Right lobe of liver (tissue), 6 donors: ENCODE measurements around the gene PICALM. TPM values are rescaled to one million over a fixed set of nuclear protein-coding genes. Genes with fewer than 3 reads are reported as not detected.
A peak's percentile ranks its signal among the peaks of the same experiment; 100 is the strongest.

Experiments used
- ATAC-seq, 4 donors: fragments of 200-7000 bp; cut with Tn5 transposase; one replicate each; pipeline ENCODE4 v1.9.1; 2020; ENCODE audit warnings: mild to moderate bottlenecking in 4 of 4, moderate library complexity in 4 of 4
- DNase-seq, 3 donors: peaks; one replicate each; pipeline ENCODE4 v3.0.0-alpha.2; 2020
- H3K27ac ChIP-seq, 3 donors: fragments of 200-600 bp; one replicate each; pipeline ENCODE4 v1.8.0; 2022
- H3K27me3 ChIP-seq, 2 donors: fragments of 200-600 bp; one replicate each; pipeline ENCODE4 v1.8.0; 2022
- H3K36me3 ChIP-seq, 4 donors: fragments of 200-600 bp; sonication (generic) in 1 of 4; one replicate each; pipeline versions ENCODE4 v1.5.1 to v1.8.0; 2017 to 2022; ENCODE audit warnings: control low read depth in 1 of 4
- H3K4me1 ChIP-seq, 4 donors: fragments of 200-600 bp; sonication (generic) in 1 of 4; one replicate each; pipeline versions ENCODE4 v1.5.1 to v1.8.0; 2017 to 2022; ENCODE audit warnings: control low read depth in 1 of 4
- H3K4me3 ChIP-seq, 3 donors: fragments of 200-600 bp; one replicate each; pipeline ENCODE4 v1.8.0; 2022
- H3K9me3 ChIP-seq, 4 donors: fragments of 200-600 bp; sonication (generic) in 1 of 4; one replicate each; pipeline versions ENCODE4 v1.5.1 to v1.8.0; 2017 to 2022; ENCODE audit warnings: control low read depth in 1 of 4
- POLR2A ChIP-seq: fragments of 450-650 bp; IDR thresholded peaks from one replicate; pipeline ENCODE4 v1.6.1; 2017; ENCODE audit warnings: antibody characterized with exemption, mild to moderate bottlenecking
- WGBS: methylation state at CpG from one replicate; pipeline ENCODE4 v1.1.6; 2018; ENCODE audit warnings: low coverage, low lambda C conversion rate; ENCODE audit not compliant: insufficient coverage; ENCODE audit errors: missing lambda C conversion rate; 5-methylcytosine and 5-hydroxymethylcytosine counted together
- intact Hi-C, 2 donors: fragments of 100-400 bp; cut with DNase I; formaldehyde crosslinking; loops; one replicate each; pipeline versions ENCODE4 v1.11.2 to v1.14.1; 2022
- long read RNA-seq: library from polyadenylated mRNA; unstranded; transcript quantifications from one replicate; pipeline ENCODE4 v2.0.0, GENCODE V29; 2019
- total RNA-seq, 6 experiments: library from RNA; depleted of rRNA in 2 of 6; stranded (reverse); fragments of >200 nt in 2 of 6; fragmentation: NEBNext Ultra II Directional in 3 of 6; extraction: Animal tissue kit (Norgen Biotek cat#: 25700) in 3 of 6; gene quantifications; one replicate each; pipeline versions ENCODE4 v1.1.0 to v1.2.4, GENCODE V29; 2016 to 2023
- TF ChIP-seq, protein P1 (sequence below), 4 donors: fragments of 200-600 bp in 3 of 4; fragments of 450-650 bp in 1 of 4; IDR thresholded peaks; one replicate each; pipeline versions ENCODE4 v1.5.1 to v1.8.0; 2016 to 2022; ENCODE audit warnings: antibody characterized with exemption in 4 of 4, mild to moderate bottlenecking in 2 of 4
- donor health status: DM: no; HTN: yes; CAD: no.
- donor health status: DM: no; HTN: no; CAD: no.
- donor health status: DM: no; HTN: no; CAD: no.
- donor health status: DM: no; HTN: yes; CAD: no.
- donor health status: DM: no; HTN: yes; CAD: no.

PICALM gene, protein sequence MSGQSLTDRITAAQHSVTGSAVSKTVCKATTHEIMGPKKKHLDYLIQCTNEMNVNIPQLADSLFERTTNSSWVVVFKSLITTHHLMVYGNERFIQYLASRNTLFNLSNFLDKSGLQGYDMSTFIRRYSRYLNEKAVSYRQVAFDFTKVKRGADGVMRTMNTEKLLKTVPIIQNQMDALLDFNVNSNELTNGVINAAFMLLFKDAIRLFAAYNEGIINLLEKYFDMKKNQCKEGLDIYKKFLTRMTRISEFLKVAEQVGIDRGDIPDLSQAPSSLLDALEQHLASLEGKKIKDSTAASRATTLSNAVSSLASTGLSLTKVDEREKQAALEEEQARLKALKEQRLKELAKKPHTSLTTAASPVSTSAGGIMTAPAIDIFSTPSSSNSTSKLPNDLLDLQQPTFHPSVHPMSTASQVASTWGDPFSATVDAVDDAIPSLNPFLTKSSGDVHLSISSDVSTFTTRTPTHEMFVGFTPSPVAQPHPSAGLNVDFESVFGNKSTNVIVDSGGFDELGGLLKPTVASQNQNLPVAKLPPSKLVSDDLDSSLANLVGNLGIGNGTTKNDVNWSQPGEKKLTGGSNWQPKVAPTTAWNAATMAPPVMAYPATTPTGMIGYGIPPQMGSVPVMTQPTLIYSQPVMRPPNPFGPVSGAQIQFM
- total RNA-seq = 100 to 1,000 TPM in 3 of 6 experiments, 10 to 100 TPM in 3; 84.1 to 137 (median 97.6) TPM
- long read RNA-seq, partial matches to known transcripts = 0 of 1 reads
- long read RNA-seq, other reads (novel, unspliced or antisense) = 1 of 1 reads

DNA sequence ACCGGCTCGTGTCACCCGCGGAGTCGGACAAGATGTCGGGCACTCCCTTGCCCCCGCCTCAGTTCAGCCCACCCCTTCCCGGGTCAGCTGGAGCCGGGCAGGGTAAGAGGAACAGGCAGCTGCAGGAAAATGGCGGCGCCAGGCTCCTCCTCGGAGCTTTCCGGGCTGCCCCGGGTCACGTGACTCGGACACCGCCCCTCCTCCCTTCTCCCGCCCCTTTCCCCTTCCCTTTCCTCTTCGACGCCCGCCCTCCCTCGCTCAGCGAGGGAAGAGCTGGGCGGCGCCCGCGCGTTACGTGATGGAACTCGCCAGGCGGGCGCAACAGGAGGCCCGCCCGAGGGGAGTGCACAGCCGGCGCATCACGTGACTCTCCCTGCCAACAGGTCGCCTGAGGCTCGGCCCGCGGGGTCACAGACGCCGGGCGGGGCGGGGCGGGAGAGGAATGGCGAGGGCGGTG, at the start of gene PICALM:
TSS of gene PICALM (minus strand) at position 134 of the 457 bp plus-strand sequence. CDS start 304 bp downstream, outside the sequence.
- H3K27me3 ChIP-seq = no peaks in the 10 kb centered on the region
- H3K27ac ChIP-seq = peak within 1 kb of the TSS; percentile 93 to 98 (median 94)
- peaks cover 0 to 29% (median 10%) of the 10 kb centered on the region in 4 donors for H3K4me1 ChIP-seq
- intact Hi-C loops = no loop called here
- peak within 1 kb of the TSS; percentile 62 to 89 (median 88) for H3K4me3 ChIP-seq
- DNase-seq = peak; percentile 99
- H3K36me3 ChIP-seq = no peaks in the 10 kb centered on the region
- no peaks in the 10 kb centered on the region for H3K9me3 ChIP-seq
- TF ChIP-seq POLR2A = peak; percentile 76
- TF ChIP-seq, protein P1, sequence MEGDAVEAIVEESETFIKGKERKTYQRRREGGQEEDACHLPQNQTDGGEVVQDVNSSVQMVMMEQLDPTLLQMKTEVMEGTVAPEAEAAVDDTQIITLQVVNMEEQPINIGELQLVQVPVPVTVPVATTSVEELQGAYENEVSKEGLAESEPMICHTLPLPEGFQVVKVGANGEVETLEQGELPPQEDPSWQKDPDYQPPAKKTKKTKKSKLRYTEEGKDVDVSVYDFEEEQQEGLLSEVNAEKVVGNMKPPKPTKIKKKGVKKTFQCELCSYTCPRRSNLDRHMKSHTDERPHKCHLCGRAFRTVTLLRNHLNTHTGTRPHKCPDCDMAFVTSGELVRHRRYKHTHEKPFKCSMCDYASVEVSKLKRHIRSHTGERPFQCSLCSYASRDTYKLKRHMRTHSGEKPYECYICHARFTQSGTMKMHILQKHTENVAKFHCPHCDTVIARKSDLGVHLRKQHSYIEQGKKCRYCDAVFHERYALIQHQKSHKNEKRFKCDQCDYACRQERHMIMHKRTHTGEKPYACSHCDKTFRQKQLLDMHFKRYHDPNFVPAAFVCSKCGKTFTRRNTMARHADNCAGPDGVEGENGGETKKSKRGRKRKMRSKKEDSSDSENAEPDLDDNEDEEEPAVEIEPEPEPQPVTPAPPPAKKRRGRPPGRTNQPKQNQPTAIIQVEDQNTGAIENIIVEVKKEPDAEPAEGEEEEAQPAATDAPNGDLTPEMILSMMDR (IDR thresholded peaks at IDR 0.05) = peak in 1 of 4 donors; percentile 20
- peak; percentile 91 to 97 (median 96) for ATAC-seq
- WGBS = 0% methylated on average over 16 of the region's 48 CpGs

DNA sequence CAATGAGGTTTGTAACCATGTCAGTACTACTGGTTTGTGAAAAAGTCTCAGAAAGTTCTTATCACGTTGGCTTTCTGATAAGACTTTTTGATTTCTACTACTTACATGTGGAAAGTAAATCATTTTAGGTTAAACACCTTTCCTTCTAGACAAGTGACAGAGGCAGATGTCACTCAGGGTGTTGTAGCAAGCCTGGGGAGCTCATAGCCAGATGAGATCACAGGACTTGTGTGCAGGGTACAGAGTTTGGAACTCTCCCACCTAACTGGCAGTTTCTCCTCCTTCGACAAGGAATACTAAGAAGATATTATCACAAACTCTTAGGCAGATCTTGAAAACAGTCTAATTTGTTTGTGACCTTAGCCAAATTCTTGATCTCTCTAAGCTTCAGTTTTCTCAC, 49.4 kb upstream of the PICALM start:
- Histone ChIP-seq H3K9me3 (no peaks in the 10 kb centered on the region), H3K27me3 (no peaks in the 10 kb centered on the region), H3K4me1 (peaks cover 0 to 9% (median 0%) of the 10 kb centered on the region in 4 donors), H3K4me3 (no peak overlapping the region), H3K36me3 (no peaks in the 10 kb centered on the region), H3K27ac (no peak overlapping the region)
- DNase-seq (no peak), ATAC-seq (no peak)
- intact Hi-C loops = no loop called here
- TF ChIP-seq, protein P1 (IDR thresholded peaks at IDR 0.05) = no peak
- 83% methylated on average over 1 of the region's 2 CpGs for WGBS

DNA sequence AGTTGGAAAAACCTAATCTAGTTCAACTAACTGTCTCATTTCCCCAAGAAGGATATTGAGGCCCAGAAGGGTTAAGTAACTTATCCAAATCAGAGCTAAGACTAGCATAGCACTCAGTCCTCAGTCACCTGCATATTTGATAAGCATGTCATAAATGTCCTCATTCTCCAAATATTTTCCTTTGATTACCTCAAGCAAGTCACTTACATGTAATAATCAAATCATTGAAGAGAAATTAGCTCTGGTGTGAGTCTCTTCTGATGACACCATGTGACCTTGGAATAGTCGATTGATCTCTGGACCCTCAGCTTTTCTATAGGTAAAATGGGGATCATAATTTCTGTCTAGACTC, 48.8 kb upstream of the PICALM start:
- H3K9me3 ChIP-seq = no peaks in the 10 kb centered on the region
- no peaks in the 10 kb centered on the region for H3K27me3 ChIP-seq
- H3K4me3 ChIP-seq = no peak overlapping the region
- intact Hi-C loops = no loop called here
- no peaks in the 10 kb centered on the region for H3K36me3 ChIP-seq
- DNase-seq (no peak), ATAC-seq (no peak)
- H3K27ac ChIP-seq = no peak overlapping the region
- peaks cover 0 to 9% (median 0%) of the 10 kb centered on the region in 4 donors for H3K4me1 ChIP-seq
- 88% methylated on average over 1 of the region's 1 CpG for WGBS
- no peak for TF ChIP-seq POLR2A
- TF ChIP-seq, protein P1 (IDR thresholded peaks at IDR 0.05) = no peak

DNA sequence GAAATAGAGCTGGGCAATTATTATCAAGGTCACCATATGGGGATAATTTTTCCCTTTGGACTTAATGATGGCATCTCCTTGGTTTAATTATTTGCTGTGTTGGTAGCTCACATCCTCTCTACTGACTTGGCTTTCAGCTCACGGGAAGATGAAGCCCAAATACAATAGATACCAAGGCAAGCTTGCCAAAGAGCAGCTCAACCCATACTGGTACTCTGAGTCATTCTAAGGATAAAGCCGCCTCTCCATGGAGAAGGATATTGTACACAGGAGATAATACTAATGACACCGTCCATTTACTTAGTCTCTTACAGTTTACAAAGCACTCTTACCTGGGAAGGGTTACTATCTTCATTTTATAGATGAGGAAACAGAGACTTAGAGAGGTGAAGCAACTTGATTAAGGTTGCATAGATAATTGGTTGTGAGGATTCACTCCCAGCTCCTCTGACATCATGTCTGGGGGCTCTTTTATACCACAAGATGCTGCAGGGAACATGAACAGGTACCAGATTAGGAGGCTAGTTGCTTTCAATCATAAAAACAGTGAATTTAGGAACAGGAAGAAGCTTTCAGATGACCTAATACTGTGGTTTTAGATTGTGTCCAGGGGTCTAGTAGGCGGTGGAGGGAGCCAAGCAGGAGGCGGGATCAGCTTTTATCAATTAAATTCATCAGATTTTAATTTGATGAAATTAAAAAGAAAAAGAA, 48.3 kb upstream of the PICALM start:
- Histone ChIP-seq H3K9me3 (no peaks in the 10 kb centered on the region), H3K36me3 (no peaks in the 10 kb centered on the region), H3K27ac (no peak overlapping the region), H3K4me3 (no peak overlapping the region), H3K4me1 (peaks cover 0 to 9% (median 0%) of the 10 kb centered on the region in 4 donors), H3K27me3 (no peaks in the 10 kb centered on the region)
- WGBS = 60% methylated on average over 5 of the region's 5 CpGs
- DNase-seq = no peak
- no peak for ATAC-seq
- intact Hi-C loops = no loop called here
- TF ChIP-seq POLR2A = no peak
- TF ChIP-seq, protein P1 (IDR thresholded peaks at IDR 0.05) = no peak
